ENCODE results near the gene SPDL1.

DNA sequence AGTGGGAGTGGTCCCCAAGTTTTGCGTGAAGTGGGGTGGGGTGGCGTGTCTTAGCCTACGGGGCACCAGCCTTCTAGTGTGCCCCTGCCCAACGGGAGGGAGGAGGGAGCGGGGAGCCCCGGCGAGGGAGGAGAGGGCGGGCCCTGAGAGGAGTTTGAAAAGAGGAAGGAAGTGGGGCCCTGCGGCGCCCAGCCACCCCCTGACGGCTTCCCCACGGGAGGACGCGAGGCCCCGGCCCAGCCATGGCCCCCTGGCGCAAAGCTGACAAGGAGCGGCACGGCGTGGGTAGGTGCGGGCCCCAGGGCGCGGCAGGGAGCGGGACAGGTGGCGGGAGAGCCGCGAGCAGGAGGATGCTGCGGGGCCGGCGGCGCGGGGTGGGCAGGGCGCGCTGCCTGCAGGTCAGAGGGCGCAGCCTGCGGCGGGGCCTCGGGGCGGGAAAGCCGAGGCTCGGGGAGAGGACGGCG lies 53.5 kb downstream of the SPDL1 start, which contains the start of gene DOCK2:
- TF ChIP-seq, protein P1, sequence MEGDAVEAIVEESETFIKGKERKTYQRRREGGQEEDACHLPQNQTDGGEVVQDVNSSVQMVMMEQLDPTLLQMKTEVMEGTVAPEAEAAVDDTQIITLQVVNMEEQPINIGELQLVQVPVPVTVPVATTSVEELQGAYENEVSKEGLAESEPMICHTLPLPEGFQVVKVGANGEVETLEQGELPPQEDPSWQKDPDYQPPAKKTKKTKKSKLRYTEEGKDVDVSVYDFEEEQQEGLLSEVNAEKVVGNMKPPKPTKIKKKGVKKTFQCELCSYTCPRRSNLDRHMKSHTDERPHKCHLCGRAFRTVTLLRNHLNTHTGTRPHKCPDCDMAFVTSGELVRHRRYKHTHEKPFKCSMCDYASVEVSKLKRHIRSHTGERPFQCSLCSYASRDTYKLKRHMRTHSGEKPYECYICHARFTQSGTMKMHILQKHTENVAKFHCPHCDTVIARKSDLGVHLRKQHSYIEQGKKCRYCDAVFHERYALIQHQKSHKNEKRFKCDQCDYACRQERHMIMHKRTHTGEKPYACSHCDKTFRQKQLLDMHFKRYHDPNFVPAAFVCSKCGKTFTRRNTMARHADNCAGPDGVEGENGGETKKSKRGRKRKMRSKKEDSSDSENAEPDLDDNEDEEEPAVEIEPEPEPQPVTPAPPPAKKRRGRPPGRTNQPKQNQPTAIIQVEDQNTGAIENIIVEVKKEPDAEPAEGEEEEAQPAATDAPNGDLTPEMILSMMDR (IDR thresholded peaks at IDR 0.05 in 4 of 5, conservative IDR thresholded peaks at IDR 0.05 in 1 of 5), result no peak
- TF ChIP-seq POLR2A (IDR thresholded peaks at IDR 0.05), result no peak
